Right renal cortex interstitium (tissue), 3 donors: ENCODE data around the gene CCNH. TPM values are rescaled to one million over a fixed set of nuclear protein-coding genes. Genes with fewer than 3 reads are reported as not detected.

Source experiments
- DNase-seq, 3 donors: peaks; one replicate each; pipeline ENCODE4 v3.0.0-alpha.2; 2013; ENCODE audit warnings: low read depth in 3 of 3, low spot score in 2 of 3
- polyA plus RNA-seq, 3 donors: library from polyadenylated mRNA; unstranded; fragments of 120-200 nt; gene quantifications; one replicate each; pipeline ENCODE4 v1.2.1, GENCODE V29; 2013; ENCODE audit not compliant: insufficient read length in 3 of 3

CCNH gene
- polyA plus RNA-seq, result 10 to 100 TPM; 52.0 to 62.6 (median 62.0) TPM

GRCh38 chr5:87412630-87413342, at the start of gene CCNH:
CCNH (minus strand) TSS chr5:87412930; CDS start chr5:87412794, 136 bp downstream.
- DNase-seq, result peak; percentile 96 to 97 (median 97)

DNA sequence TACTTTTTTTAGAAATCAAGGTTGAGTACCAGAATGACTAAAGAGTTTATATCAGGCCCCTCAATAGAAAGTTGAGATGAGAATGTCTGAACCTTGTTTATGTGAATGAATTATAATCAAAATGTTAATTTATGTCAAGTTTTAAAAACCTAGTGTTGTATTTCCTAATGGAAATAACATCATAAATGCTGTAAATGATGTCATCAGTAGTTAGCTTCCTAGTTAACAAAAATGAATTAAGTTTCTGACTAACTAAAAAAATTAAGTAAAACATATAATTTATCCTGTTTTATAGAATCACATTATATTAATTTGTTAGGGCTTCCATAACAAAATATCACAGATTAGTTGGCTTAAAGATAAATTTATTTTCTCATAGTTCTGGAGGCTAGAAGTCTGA, 45.0 kb upstream of the CCNH start:
- no peak for DNase-seq

DNA sequence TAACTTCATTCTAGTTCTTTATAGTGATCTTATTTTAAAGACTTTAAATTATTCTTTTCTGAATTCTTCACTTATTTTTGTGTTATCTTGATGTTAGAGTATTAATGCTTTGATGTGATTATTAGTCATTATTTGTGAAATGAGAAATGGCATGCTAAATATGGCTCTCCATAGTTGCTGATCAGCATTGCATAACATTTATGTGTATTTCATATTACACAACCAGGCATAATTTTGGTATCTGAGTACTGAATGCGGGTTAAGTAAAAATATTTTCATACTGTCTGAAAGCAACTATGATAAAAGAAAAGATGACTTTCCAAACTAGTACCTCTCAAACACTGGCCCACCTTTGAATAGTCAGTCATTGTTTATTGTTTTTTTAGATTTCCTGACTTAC, 41.1 kb upstream of the CCNH start:
- no peak for DNase-seq

DNA sequence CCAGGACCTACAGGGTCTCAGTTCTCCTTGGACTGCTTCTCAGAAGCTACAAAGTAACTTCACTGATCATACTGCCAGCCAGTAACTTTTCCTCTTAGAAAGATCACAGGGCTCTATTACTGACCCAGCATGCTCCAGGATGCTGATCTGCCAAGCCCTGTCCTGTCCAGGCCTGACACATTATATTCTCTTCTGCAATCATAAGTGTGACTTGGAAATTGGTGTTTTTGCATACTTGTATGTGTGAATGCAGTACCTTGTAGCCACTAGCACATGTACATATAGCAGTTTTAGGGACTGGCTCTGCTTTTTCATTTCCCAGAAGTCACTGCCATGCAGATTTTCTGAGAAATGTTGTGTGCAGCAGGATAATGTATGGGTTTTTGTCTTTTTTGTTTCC, 40.1 kb upstream of the CCNH start:
- no peak for DNase-seq

- DNase-seq, result no peak
Observed at GRCh38 chr5:87442419-87442818, 29.7 kb upstream of the CCNH start.

DNA sequence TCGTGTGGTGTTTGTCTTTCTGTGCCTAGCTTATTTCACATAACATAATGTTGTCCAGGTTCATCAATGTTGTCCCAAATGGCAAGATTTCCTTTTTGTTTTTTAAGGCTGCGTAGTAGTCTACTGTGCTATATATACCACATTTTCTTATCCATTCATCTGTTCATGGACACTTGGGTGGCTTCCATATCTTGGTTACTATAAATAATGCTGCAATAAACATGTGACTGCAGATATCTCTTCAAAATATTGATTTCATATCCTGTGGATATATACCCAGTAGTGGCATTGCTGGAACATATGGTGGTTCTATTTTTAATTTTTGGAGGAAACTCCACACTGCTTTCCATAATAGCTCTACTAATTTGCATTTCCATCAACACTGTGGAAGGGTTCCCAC, 25.5 kb upstream of the CCNH start:
- no peak for DNase-seq

DNA sequence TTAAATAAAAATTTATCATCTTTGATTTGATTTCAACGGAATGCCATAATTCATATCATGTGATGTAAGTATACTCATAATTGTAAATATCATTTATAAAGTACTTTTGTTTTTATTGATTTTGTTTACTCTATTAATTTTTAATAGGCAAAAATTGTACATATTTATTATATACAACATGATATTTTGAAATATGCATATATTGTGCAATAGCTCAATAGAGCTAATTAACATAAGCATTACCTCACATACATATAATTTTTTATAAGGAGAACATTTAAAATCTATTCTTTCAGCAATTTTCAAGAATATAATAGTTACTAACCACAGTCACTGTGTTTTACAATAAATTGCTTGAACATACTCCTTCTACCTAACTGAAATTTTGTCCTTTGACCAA, 25.0 kb upstream of the CCNH start:
- no peak for DNase-seq

- no peak for DNase-seq
Observed at GRCh38 chr5:87435144-87435694, 22.5 kb upstream of the CCNH start.

GRCh38 chr5:87434461-87434860, 21.7 kb upstream of the CCNH start:
- no peak for DNase-seq

- DNase-seq, result no peak
Observed at GRCh38 chr5:87433945-87434344, 21.2 kb upstream of the CCNH start.

- DNase-seq, result no peak
Observed at GRCh38 chr5:87432460-87432859, 19.7 kb upstream of the CCNH start.

DNA sequence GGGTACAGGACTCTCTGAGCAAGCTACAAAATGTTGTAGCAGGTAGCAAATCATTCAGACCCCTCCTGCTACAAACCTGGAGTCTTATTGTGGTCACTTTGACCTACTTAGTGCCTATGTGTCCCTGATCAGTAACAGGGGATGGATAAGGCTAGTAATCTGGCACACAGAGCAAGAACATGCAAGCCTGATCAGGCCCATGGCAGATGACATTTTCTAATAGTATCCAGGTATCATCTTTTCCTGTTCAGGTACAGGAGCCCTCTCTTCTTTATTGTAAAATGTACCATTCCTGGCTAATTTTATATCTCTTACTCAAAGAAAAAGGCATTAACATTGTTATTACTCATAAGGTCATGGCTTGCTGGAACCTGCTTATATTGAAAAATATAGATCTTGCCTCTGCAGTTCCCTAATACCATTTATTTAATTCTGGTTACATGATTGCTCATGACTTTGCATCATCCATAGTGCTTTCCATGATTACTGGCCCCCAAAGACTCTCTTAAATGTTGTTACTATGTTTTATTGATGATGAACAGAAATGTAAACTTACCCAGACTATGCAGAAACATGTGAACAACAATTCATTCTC, 18.2 kb upstream of the CCNH start:
- DNase-seq, result no peak

DNA sequence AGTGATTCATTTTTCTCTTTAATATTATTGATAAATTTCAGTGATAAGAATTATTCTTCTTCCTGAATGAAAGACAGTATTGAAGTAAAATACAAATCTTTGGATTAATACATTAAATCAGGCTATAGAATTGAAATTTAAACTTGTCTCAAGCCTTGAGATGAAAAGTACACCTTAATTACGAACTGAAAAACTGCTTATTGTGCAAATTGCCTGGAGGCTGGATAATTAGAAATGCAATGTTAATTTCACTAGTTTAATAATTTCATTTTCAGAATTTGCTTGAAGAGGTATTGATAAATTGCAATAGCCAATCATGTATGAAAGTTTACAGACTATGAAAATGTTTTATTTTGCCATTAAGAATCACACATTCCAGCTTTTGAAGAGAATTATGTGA, 11.0 kb upstream of the CCNH start:
- DNase-seq, result no peak

- DNase-seq, result no peak
Observed at GRCh38 chr5:87421307-87421706, 8.6 kb upstream of the CCNH start.

GRCh38 chr5:87418506-87418905, 5.8 kb upstream of the CCNH start:
- no peak for DNase-seq

GRCh38 chr5:87413343-87413645, 564 bp upstream of the CCNH start:
- no peak for DNase-seq

GRCh38 chr5:87411973-87412629, 629 bp downstream of the CCNH start:
- DNase-seq, result peak in 2 of 3 donors; percentile 32 to 54

GRCh38 chr5:87411586-87411972, 1.2 kb downstream of the CCNH start:
- no peak for DNase-seq

GRCh38 chr5:87410931-87411330, 1.8 kb downstream of the CCNH start:
- no peak for DNase-seq

DNA sequence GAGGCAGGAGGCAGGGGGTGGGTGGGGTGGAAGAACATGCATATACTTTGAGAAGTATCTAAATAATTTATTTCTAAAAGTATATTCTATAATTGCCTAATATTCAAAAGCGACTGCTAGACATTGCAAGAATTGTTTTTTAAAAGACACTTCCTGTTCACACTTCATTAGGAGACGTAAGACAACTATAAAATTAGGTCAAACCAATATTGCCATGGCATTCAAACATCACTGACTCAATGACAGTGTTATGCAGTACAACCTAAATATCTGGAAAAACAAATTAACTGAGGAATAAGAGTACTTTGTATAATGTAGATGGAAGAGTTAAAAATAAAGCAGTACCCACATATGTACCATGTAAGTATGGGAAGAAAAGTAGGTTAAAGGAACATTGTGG, 4.5 kb downstream of the CCNH start:
- no peak for DNase-seq

DNA sequence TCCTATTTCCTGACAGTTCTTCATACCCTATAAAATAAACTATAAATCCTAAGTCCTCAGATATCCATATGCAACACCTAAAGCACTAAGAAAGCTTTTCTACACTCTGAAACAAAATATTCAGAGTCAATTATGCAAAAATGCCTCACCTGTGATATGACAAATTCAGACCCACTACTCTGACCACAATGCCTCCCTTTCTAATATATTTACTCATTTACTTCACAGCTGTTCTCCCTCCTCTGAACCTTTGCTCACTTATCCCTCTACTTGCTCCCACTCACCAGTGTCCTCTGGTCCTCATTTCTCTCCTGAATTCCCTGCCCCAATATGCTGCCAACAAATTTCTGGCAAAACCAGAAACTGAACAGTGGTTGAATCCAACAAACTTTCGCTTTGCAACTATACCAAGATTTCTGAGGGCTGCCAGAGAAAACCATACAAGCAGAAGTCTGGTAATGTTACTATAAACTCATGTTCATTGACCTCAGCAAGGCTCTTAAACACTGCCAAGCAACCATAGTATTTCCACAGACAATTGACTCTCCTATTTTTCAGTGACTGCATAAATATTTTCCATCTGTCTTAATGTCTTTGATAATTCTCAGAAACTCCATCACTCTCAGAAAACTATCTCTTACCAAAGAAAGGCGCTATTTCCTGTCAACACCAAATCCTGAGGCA, 7.1 kb downstream of the CCNH start:
- DNase-seq, result no peak
